Stimulated activated CD4-positive, alpha-beta T cell treated with anti-CD3 and anti-CD28 coated beads, Interleukin-4, amount 100 ng/mL, for 4 hours (primary cell): ENCODE data around the gene CHID1.

Experiments used
- DNase-seq, 2 experiments: peaks; one replicate each; pipeline ENCODE4 v3.0.0-alpha.2; 2020

Gene CHID1

DNA sequence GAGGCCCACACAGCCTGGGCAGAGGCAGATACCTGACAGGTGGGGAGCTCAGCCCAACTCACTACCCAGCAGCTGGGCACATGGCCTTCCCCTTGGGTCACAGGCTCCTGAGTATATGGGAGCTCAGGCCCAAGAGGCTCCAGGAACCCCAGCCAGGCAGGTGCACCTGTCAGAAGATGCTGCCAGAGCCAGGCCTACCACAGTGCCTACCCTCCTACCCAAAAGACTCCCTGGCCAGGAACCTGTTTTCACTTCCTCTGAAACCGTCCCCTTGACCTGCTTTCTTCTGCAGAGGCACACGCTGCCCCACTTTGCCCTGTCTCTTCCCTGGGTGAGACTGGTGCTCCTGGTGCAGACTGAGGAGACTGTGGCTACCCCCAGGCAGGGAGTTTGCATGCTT, 2.9 kb downstream of the CHID1 start:
- DNase-seq, result no peak

DNA sequence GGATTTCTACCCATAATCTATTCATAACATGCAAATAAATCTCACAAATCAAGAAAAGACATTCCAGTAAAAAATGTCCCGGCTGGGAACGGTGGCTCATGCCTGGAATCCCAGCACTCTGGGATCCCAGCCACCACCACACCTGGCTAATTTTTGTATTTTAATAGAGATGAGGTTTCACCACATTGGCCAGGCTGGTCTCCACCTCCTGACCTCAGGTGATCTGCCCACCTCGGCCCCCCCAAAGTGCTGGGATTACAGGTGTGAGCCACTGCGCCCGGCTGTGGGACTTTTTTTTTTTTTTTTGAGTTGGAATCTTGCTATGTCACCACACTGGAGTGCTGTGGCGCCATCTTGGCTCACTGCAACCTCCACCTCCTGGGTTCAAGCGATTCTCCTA, 4.7 kb downstream of the CHID1 start:
- no peak for DNase-seq

DNA sequence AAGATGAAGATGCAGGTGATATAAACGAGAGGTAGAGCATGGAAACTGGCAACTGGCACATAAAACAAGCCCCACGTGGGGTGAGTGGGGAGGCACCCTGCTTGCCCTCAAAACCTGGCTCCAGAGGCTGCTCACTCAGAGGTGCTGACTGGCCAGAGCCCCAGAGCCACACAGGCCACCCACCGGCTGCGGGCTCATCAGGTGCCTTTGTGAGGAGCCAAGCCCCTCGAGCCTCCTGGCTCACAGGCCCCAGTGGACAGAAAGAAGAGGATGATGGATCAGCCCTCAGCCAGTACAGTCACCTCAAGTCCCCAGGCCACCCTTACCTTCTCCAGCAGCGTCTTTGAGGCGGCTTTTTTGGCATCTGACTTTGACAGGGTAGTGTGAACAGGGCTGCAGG, 6.2 kb downstream of the CHID1 start:
- no peak for DNase-seq

DNA sequence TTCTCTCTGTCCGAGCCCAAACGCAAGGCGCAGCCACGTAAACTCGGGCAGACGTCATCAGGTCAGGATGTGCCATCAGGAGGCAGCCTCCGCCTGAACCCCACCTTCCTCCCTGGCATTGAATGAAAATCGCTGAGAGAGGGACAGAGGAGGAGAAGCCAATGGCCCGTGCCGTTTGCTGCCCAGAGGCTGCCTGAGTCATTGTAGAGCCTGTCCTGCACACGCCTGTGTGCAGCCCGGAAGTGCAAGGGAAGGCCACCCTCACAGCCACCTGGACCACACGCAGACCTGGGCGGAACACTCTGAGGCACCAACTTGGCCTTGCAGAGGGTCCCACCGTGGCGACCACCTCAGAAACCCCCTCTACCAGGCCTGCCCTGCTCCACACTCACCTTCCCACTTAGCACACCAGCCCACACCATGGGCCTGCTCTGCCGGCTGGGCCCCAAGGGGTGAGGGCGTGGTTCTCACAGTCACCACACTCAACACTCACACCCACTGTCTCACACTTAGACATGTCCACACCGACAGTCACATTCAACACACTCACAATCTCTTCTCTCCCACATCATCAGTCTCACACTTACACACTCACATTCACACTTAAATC, 9.1 kb downstream of the CHID1 start:
- no peak for DNase-seq

DNA sequence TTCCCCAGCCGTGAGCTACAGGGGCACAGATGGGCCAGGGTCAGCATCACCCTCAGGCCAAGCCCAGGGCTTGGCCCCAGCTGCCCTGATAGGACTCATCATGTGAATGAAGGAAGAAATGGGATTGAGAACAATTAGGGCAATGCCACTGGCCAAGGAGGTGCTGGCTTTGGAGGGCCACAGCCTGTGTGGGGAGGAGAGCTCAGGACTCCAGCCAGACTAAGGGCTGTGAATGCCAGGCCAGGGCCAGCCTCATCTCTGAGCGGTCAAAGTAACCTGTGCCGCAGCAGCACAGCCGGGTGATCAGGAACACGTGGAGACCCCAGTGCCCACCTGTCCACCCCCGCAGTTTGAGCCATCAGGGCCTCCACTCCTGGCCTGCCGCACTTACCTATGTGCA, 10.1 kb downstream of the CHID1 start:
- DNase-seq, result no peak

DNA sequence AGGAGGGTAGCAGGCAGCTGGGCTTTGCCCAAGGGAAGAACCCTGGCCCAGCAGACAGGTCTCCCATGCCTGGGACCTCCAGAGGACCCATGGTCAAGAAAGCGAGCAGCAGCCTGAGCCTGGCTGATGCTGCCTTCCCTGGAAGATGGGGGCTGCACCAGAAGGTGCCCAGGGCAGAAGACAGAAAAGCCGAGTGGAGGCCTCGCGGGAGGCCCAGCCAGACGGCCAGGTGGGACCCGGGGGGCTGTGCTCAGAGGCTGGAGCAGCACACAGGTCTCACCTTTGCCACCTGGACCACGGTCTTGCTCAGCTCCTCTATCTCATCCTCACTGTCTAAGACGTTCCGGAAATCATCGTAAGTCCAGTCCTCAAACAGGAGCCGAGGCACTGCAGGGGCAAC, 10.9 kb downstream of the CHID1 start:
- DNase-seq, result no peak

DNA sequence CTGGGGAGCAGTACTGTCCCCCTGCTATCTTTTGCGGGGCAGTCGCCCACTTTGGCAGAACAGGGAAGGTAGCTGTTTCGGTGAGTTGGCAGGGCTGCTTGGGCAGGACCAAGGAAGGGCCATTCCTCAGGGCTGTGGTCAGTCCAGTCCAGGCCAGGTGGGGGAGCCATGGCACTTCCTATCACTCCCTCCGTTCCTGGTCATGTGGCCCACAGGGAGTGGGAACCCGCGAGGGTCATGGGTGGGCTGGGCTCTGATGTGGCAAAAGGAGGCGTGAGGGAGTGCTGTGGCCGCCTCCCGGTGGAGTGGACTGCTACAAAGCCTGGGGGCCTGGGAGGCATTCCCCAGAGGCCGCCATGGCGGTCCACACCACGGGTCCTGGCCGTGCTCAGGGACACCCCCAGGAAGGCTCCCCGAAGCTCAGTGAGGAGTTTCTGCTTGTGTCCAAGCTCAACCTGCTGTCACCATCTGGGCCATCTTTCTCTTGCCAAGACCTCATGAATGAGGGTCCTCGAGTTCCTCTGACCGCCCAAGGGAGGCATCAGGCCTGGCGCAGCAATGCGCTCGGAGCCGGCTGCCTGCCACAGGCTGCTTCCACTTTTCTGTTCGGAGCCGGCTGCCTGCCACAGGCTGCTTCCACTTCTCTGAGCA, 11.9 kb downstream of the CHID1 start:
- no peak for DNase-seq

DNA sequence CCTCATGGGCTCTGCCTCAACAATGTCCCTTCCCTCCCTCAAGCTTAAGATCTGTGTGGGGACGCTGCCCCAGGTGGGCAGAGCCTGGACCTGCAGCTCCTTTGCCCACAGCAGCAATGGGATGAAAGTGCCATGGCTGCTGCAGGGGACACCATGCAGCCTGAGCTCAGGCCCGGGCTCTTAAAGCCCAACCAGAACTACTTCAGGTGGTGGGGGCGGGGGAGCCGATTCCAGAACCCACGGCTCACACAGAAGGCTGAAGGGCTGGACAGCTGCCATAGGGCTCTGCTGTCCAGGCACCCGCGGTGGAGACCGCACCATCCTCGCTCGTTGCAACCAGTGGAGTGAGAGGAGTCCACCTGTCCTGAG, 12.5 kb downstream of the CHID1 start:
- DNase-seq, result no peak

DNA sequence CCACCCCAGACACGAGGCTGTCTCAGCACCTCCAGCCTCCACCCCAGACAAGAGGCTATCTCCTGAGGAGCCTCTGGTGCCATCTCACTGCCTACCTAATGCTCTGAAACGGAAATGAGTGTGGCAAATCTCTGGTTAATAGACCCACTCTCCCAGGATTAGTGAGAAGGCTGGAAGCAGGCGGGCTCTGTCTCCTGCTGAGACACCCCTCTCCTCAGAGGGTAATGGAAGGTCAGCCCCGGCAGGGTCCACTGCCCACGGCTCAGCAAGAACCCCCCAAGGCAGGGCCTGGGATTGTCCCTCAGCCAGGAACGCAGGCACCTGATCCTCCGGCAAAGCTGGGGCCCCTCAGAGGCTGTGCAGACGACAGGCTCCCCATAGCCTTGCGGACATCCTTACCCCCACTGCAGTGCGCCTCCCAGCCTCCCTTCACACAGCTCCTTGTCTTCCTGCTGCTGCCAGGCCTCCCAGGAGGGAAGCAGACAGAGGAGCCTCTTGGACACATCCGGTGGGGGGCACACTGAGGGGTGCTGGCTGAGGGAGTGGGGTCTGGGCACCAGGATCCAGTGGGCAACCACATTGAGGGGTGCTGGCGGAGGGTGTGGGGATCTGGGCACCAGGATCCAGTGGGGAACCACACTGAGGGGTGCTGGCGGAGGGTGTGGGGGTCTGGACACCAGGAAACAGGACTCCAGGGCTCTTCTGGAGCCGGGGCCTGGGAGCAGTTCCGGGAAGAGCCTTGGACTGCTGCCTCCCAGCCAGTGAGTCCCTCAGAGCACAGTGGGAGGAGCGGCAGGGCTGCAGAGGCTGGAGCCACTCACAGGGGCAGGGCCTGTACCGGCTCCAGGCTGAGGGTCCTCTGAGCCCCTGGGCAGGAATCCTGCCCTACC, 13.1 kb downstream of the CHID1 start:
- no peak for DNase-seq

DNA sequence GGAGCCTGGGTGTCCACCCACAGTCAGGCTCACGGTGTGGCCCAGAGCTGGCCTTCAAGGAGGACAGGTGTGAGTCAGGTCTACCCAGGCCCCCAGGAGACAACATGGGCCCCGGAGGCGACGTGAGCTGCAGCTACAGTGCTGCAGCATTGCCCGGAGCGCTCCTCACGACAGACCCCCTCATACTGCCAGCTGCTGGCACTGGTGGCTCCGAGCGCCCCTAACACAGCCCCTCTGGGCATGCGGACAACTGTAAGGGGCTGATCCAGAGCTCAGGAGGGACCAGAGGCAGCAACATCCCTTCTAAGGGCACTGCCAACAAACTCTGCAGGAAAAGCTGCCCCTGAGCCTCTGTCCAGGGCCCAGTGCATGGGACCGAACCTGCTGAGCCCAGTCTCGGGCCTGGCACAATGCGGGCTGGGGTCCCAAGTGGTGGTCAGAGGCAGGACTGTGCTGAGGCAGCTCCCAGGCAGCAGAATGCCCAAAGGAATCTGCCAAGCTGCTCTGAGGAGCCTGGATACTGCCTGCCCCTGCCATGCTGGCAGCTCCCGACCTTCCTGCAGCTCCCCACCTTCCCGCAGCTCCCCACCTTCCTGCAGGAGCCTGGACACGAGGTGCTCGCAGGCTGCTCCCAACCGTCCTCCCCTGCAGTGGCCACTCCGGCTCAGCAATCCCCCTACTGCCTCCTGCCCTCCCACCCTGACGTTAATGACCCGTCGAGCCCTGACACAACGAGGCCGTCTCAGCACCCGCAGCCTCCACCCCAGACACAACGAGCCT, 15.1 kb downstream of the CHID1 start:
- no peak for DNase-seq

DNA sequence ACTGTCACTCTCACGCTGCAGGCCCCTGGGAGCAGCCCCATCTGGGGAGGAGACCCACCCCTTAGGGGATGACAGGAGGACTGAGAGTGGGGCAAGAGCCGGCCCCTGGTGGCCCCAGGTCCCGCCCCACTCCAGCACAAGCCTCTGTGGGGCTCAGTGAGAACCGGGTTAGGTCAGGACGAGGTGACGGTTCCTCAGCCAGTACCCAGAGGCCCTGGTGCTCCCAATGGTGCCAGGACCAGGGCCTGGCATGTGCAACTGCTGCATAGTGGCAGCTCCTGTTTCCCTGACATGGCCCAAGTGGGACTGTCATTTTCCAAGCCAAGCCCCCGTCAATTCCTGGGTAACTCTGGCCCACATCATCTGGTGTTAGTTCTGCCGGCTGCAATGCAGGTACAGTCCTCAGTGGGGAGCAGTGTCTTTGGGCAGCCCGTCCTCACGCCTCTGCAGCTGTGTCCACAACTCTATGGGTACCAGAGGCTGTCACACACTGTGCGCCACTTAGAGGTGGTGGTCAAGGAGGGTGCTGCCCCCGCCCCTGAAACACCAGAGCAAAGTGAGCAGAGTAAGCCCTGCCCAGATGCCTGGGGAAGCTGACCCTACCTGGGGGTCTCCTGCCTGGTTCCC, 15.9 kb downstream of the CHID1 start:
- DNase-seq, result no peak

DNA sequence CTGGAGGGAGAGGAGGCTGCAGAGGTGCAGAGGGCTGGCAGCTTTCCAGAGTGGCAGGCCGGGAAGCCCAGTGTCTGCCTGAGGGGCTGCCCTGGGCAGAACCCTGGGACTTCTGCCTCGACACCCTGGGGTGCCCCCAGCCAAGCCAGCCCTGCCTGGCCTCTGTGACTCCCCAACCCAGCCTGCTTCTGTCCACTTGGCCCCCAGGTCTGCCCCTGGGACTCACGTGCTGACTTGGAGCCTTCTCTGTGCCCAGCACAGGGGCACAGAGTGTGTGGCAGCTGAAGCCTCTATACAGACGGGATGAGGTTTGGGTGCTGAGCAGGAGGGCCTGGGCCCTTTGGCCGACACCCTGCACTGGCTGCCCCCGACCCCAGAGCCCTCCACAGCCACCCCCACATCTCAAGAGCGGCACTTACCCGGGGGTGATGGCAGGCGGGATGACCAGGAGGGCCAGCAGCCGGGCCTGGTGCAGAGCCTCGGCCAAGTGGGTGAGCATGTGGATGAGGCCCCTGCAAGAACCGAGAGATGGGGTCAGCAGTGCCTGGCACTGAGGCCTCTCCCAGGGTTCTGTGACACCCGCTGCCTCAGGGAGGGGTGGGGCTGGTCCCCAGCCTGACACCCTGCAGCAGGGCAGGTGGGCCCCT, 17.5 kb downstream of the CHID1 start:
- no peak for DNase-seq

DNA sequence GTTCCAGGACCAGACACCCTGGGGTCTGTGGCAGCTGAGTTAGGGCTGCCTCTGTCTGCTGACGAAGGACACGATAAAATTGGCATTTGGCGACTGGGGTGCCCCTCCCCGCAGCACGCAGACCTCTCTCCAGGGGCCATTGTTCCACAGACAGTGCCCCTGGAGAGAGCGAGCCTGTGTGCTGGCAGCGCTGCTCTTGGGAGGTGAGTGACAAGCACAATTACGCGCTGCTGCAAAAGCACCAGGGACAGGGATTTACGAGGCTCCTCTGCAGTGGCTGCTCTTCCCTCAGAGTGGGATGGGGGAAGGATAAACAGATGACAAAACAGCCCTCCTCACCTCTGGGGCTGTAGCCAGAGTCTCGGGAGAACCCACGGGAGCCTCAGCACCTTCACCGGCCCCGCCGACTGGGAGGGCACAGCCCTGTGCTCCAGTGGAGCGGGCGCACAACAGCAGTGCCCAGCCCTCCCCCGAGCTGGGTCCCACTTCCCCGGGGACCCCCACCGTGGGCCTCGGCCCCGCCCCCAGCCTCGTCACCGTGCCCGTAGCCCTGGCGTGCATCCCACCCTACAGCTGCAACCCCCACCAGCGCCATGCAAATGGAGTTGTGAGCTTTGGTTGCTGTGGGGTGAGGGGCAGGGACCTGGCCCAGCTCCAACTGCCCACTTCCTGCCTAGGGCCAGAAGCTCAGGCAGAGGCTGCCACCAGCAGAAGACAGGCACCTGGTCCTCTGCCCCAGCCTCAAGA, 19.6 kb downstream of the CHID1 start:
- no peak for DNase-seq

DNA sequence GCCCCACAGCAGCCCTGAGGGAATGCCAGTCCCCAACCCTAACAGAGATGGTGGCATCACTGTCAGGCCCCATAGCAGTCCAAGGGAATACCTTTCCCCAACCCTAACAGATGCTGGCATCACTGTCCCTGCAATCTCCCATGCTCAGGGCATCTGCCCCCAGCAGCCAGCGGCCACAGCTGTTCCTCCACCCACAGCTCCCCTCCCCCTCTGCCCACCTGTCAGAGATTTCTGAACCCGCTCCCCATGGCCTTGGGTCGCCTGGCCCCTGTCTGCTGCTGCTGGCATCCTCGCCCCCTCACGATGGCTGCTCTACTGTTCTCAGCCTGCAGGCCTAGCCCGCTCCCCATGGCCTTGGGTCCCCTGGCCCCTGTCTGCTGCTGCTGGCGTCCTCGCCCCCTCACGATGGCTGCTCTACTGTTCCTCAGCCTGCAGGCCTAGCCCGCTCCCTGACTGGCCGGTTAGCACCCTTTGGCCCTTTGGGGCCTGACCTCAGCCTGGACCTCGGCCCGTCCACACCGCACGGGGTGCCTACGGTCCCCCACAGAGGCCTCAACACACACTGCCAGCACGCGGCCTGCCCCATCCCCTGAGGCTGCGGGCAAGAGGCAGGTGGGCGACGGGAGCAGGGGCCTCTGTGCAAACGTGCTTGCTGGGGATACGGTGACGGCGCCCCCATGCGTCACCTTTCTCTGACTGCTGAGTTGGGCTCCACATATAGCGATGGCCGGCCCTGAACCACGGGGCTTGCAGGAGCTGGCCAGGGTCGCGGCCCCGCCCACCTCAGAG, 20.7 kb downstream of the CHID1 start:
- DNase-seq, result no peak

DNA sequence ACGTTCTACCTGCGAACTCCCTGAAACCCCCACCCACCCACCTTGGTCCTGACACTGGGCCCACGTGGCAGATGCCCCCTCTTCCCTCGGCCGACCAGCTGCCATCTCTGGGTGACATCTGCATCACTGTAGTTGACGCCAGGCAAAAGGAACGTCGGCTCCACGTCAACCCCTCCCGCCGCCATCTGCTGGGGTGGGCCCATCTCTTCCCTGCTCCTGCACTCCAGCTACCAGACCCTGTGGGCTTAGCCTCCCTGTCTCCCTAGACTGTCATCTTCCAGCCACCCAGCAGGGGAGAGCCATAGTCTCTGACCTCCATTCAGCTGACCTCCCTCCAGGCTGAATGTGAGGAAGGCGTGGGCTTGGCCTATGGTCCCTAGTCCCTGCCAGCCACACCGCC, 21.4 kb downstream of the CHID1 start:
- DNase-seq, result no peak

DNA sequence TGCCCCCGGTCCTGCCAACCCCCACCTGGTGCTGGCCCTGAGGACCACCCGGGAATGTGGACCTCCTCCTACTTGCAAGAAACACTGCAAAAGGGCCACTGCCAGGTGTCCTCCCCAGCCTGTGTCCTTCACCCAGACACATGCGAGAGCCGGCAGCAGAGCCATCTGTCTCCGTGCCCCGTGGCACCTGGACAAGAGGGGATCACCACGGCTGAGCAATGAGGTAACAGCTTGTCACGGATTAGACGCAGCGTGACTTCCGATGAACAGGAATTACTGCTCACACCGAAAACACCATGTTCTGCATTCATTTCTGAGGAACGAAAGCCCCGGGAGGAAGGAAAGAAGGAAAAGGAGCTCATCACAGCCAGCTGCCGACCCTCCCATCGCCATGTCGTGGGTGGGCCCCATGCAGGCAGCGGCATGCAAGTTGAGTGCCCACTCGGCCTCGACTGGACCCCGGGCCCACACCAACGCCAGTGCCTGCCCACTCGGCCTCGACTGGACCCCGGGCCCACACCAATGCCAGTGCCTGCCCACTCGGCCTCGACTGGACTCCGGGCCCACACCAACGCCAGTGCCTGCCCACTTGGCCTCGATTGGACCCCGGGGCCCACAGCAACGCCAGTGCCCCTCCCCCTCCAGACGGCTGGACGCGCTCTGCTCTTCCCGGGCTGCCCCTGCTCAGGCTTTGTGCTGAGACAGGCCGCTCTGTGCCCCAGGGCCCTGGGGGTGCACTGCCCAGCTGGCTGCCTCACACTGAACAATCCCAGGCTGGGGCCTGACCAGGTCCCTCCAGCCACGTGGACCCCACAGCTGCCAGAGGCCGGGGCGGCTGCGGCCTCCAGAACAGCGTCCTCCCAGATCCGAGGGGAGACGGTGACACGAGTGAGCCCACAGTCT, 22.0 kb downstream of the CHID1 start:
- DNase-seq, result no peak

DNA sequence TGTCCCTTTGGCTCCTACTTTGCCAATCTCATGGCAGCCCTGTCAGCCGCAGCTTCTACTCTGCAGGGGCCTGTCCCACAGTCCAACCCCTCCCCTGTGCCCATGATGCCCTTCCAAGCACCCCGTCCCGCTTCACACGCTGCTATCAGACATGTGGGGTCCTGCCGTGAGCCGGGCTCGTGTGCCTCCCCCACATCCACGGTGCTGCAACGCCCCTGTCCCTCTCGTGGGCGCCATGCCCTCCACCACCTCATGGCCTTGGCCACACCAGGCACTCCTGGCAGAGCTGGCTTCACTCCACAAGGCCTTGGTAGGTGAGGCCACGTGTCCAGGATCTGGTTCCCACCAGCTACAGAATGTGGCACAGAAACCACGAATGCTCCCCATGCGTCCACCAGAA, 23.0 kb downstream of the CHID1 start:
- no peak for DNase-seq

DNA sequence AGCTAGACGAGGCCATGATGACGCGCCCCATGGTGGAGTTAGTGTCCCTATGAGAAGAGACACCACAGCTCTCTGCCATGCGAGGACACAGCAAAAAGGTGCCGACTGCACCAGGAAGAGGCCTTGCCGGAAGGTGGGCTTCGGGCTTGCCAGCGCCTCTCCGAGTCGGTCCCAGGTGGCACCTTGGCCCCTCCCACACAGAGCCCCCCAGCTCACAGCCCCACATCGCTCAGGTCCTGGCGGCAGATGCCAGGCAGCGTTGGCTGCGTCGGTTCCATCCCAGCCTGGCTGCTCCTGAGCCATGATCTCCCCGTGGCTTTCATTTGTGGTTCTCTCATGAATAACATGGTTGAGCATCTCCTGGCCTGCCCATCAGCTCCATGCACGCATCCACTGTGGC, 24.0 kb downstream of the CHID1 start:
- no peak for DNase-seq

DNA sequence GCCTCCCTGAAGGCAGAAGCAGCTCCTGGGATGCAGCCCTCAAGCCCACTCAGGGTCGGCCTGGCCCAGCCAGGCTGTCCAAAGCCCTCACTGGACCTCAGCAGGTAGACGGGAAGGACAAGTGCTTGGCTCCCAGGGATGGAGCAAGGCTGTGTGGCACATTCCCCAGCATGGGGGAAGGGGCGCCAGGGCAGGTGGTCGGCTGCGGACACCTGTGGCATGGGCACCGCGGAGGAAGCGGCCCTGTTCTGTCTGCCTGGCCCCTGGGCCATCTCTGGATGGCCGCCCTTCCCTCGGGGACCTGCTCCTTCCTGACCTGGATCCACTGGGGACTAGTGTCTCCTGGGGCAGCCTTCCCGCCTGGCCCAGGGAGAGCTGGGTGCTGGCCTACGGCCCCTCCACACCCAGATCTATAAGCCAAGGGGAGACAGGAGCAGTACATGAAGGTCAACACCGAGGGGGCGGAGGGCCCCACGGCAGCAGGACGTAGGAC, 26.0 kb downstream of the CHID1 start:
- no peak for DNase-seq

DNA sequence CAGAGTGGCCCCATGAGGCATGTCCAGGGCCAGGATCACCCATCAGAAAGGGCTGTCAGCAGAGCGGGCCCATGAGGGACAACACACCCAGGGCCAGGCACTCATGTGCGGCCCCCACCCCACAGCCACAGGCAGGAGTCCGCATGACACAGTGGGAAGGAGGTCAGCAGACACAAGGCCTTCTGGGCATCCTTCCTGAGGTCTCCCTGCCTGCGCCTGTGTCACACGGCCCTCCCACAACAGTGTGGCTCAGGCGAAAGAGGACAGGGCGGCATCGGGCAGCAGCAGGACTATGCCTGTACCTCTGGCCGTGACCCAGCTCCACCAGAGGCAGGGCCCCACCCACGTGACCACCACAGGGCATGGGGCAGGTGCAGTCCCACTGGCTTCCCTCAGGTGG, 27.1 kb downstream of the CHID1 start:
- no peak for DNase-seq
